GM20000 (cell line): Measurements from ENCODE around the gene FBXL4.

Experiments
- DNase-seq: peaks from one replicate; pipeline ENCODE4 v3.0.0; 2012; ENCODE audit warnings: low spot score
- TF ChIP-seq, protein P1 (sequence below): IDR thresholded peaks from 2 replicates; pipeline ENCODE4 v1.5.1; 2012; ENCODE audit warnings: mild to moderate bottlenecking, control low read depth; ENCODE audit errors: extremely low read depth, missing control alignments

FBXL4 gene

DNA sequence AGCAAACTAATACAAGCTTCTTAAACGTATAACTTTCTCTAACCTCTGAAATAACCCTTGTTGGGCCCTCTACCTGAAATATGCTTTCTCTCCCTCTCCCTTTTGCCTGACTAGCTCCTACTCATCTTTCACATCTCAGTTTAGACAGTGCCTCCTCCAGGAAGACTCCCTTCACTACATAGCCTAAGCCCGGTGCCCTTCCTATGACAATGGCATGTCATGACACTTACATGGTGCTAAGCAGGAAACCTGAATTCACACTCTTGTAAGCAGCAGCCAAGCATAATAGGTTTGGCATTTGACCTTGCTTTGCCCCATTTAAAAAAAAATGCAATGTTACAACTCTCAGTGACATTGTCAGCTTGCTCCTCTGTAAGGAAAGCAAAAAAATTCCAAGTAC lies 33.1 kb upstream of the FBXL4 start:
- TF ChIP-seq, protein P1, sequence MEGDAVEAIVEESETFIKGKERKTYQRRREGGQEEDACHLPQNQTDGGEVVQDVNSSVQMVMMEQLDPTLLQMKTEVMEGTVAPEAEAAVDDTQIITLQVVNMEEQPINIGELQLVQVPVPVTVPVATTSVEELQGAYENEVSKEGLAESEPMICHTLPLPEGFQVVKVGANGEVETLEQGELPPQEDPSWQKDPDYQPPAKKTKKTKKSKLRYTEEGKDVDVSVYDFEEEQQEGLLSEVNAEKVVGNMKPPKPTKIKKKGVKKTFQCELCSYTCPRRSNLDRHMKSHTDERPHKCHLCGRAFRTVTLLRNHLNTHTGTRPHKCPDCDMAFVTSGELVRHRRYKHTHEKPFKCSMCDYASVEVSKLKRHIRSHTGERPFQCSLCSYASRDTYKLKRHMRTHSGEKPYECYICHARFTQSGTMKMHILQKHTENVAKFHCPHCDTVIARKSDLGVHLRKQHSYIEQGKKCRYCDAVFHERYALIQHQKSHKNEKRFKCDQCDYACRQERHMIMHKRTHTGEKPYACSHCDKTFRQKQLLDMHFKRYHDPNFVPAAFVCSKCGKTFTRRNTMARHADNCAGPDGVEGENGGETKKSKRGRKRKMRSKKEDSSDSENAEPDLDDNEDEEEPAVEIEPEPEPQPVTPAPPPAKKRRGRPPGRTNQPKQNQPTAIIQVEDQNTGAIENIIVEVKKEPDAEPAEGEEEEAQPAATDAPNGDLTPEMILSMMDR = no peak
- no peak for DNase-seq

DNA sequence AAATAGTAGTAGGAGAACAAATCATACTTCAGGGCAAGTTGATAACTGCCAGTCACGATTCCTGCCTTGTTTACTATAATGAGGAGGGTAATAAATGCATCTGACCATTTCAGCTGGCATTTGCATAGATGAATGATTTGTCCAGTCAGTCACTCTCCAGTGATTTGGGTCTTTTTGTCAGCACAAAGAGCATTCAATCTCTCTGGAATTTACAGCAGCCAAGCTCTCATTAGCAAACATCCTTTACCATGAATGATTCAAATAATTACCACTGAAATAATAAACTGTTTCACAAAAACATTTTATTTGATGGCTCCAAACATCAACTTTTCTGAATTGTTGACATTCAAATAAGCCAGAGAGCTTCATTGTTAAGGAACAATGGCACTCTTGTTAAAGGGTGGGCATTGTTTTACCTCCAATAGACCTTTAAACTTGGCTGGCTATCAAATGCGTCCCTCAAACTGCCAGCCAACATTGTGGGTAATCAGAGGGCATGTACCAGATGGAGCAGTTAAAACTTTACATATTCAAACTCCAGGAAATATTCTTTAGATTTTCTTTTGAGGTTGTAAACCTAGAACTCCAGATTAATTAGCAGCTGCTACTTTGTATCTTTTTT lies 30.0 kb upstream of the FBXL4 start:
- TF ChIP-seq, protein P1 = no peak
- DNase-seq = no peak

DNA sequence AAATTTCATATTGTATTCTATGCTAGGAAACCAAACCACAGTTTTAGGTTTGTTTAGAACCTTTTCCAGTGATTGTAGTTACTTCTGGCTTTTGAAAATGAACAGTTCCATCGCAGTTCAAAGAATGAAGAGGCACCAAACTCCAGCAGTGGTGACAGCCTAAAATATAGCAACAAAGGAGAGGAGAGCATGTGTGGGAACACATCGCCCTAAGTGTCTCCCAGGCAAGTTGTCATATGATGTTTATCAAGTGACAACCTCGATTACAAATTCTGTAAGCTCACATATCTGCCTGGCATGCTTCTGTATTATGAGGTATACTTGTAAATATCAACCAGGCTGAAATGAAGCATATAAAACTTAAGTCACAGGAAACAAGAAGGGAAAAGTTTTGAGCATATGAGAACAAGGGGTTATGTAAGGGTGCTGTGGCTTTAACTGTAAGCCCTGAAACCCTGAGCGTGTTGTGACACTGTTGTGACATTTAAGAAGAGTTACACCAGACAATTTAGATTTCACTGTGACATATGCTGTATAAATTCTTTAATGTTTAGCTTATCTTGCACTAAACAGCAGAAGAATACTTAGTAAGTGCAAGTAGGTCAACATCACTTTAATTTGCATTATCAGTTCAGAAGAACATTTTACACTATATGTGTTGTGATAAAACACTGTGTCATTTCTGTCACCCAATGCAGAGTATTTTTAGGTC lies 29.1 kb upstream of the FBXL4 start:
- TF ChIP-seq, protein P1 = no peak
- DNase-seq = no peak

DNA sequence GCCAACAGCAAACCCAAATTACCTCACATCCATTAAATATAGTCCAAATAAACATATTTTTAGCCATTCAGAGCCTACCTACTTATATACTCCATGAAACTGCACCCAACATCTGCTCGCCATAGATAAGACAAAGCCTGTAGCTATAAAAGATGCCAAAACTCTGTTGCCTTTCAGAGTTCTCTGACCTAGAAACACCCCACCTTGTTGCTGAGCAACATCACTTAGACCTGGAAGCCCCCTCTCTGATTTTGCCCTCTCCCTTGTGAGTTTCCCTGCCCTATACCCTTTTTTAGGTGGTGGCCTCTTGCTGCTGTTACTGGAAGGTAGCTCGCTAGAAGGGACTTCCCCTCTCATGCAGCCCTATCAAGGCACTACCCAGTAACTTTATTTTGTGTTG lies 27.7 kb upstream of the FBXL4 start:
- DNase-seq = no peak
- TF ChIP-seq, protein P1 = no peak

DNA sequence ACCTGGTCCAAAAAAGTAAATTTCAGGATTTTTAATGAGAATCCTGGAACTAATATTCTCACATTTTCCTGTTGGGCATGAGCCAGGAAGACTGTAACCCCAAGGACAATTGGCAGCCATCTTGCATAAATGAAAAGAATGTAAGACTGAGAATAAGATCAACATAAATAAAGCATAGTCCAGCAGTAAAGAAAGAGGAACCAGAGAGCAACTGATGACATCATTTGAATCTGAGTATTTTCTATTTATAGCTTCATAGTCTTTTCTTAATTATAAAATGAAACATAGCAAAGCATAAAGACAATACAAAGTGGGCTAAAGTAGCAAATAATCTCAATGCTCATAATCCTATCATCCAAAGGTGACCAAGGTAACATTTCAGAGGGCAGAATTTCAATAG lies 26.6 kb upstream of the FBXL4 start:
- no peak for DNase-seq
- TF ChIP-seq, protein P1 = no peak

DNA sequence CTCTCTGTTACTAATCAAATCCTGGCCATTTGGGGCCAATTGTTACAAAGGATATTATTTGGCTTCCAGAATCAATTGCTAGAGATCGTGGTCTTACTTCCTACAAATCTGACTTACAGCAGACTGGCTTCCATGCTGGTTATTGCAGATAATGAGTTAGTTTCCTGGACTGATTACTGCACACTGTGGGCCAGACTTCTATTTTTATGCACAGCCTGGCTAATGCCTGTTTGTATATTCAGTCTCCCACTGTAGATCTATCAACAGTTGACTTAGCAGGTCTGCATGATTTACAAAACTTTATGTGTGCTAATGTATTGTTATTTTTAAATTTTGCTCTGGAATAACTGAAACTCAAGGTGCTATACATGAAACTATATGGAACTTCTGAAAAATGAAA lies 25.8 kb upstream of the FBXL4 start:
- no peak for DNase-seq
- TF ChIP-seq, protein P1 = no peak

DNA sequence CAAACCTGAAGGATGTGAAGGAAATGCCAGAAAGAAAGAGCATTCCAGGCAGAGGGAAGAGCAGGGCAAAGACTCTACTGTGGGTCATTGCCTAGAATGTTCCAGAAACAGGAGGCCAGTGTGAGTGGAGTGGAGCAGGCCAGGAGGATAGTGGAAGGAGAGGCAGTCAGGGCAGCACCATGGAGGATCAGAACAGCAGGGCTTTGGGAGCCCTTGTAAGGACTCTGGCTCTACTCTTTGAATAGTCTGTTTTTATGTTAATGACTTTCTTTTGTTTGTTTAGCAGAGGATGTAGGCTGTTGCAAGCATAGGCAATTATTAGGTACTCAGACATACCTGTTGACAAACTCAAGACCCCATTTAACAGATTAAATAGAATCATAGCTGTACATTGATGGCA lies 23.6 kb upstream of the FBXL4 start:
- TF ChIP-seq, protein P1 = no peak

More for the DNA sequence above, 23.6 kb upstream of the FBXL4 start:
- DNase-seq = no peak
